ENCODE data around the gene CYSTM1.
A peak's percentile ranks its signal among the peaks of the same experiment; 100 is the strongest.
"Not testable (repeated sequence)": the region's sequence is repeated elsewhere in the genome, so short reads cannot be mapped to it uniquely, and the experiment has no call there.

The CYSTM1 gene

GRCh38 chr5:140150201-140150600 is 24.8 kb upstream of the CYSTM1 start:
- DNase-seq (ENCODE audit: low spot score) = no peak

- DNase-seq (ENCODE audit: low spot score) = no peak
These were observed 23.6 kb upstream of the CYSTM1 start for GRCh38 chr5:140151144-140152021.

GRCh38 chr5:140152022-140152999 is 22.7 kb upstream of the CYSTM1 start:
- DNase-seq (ENCODE audit: low spot score) = no peak

- no peak for DNase-seq (ENCODE audit: low spot score)
These were observed 21.7 kb upstream of the CYSTM1 start for GRCh38 chr5:140153255-140153654.

- DNase-seq (ENCODE audit: low spot score) = no peak
These were observed 21.1 kb upstream of the CYSTM1 start for GRCh38 chr5:140153905-140154304.

GRCh38 chr5:140154710-140155381 is 20.1 kb upstream of the CYSTM1 start:
- not testable (repeated sequence) for DNase-seq (ENCODE audit: low spot score)

GRCh38 chr5:140157032-140157781 is 17.8 kb upstream of the CYSTM1 start:
- DNase-seq (ENCODE audit: low spot score) = peak; percentile 91

GRCh38 chr5:140159014-140159927 is 15.7 kb upstream of the CYSTM1 start:
- no peak for DNase-seq (ENCODE audit: low spot score)

GRCh38 chr5:140162275-140162674 is 12.7 kb upstream of the CYSTM1 start:
- DNase-seq (ENCODE audit: low spot score) = no peak

- DNase-seq (ENCODE audit: low spot score) = no peak
These were observed 12.2 kb upstream of the CYSTM1 start for GRCh38 chr5:140162781-140163180.

GRCh38 chr5:140165101-140165922 is 9.7 kb upstream of the CYSTM1 start:
- no peak for DNase-seq (ENCODE audit: low spot score)

GRCh38 chr5:140165923-140166270 is 9.1 kb upstream of the CYSTM1 start:
- no peak for DNase-seq (ENCODE audit: low spot score)

- DNase-seq (ENCODE audit: low spot score) = no peak
These were observed 8.1 kb upstream of the CYSTM1 start for GRCh38 chr5:140166911-140167310.

GRCh38 chr5:140168371-140168770 is 6.6 kb upstream of the CYSTM1 start:
- DNase-seq (ENCODE audit: low spot score) = no peak

GRCh38 chr5:140169410-140169809 is 5.6 kb upstream of the CYSTM1 start:
- DNase-seq (ENCODE audit: low spot score) = no peak

- DNase-seq (ENCODE audit: low spot score) = no peak
These were observed 2.5 kb upstream of the CYSTM1 start for GRCh38 chr5:140172483-140172882.

GRCh38 chr5:140174014-140174413 is 974 bp upstream of the CYSTM1 start:
- no peak for DNase-seq (ENCODE audit: low spot score)

GRCh38 chr5:140175367-140176030 is 511 bp downstream of the CYSTM1 start:
- peak; percentile 78 for DNase-seq (ENCODE audit: low spot score)

GRCh38 chr5:140176031-140176387 is 1.0 kb downstream of the CYSTM1 start:
- DNase-seq (ENCODE audit: low spot score) = no peak

Measured in AG08395 (cell line).